ENCODE results near the gene DHRS3.
A peak's percentile ranks its signal among the peaks of the same experiment; 100 is the strongest.
"Not testable (repeated sequence)": the region's sequence is repeated elsewhere in the genome, so short reads cannot be mapped to it uniquely, and the experiment has no call there.

The DHRS3 gene

DNA sequence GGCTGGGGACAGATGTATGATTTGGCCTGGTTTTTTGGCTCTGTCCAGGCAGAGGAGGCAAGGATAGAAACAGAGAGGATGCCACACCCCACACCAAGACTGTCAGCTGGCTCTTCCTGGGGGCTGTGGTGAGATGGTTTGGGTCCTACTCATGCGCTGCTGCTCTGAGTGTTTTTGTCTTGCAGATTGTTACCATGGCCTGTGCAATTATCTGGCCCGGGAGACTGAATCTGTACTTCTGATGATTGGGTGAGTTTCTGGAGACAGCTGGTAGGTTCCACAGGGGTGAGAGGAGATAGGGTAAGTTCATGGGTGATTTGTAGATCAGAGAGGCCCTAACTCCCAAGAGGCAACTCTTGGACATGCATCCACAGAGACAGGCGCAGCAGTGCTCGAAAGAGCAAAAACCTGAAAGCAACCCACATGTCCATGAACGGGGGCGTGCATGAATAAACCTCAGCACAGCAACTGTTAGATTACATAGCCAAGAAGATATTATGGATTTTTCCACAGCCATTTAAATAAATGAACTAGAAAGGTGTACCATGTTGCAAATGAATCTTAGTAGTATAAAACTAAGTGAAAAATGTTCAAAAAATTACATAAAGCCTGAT lies 43.7 kb upstream of the DHRS3 start:
- H3K27ac ChIP-seq (ENCODE audit: low read length), result no peak overlapping the region
- no peak overlapping the region for H3K4me2 ChIP-seq (ENCODE audit: low read length)
- H4K20me1 ChIP-seq (ENCODE audit: insufficient read depth, low read length), result no peaks in the 10 kb centered on the region
- H3K4me1 ChIP-seq (ENCODE audit: low read length), result peaks cover 3% of the 10 kb centered on the region; the same call in 1 of the 2 replicates
- H3K36me3 ChIP-seq (replicated peaks; ENCODE audit: low read depth, low read length), result no peaks in the 10 kb centered on the region
- no peaks in the 10 kb centered on the region for H3K79me2 ChIP-seq (ENCODE audit: low read length)
- no peaks in the 10 kb centered on the region for H3K27me3 ChIP-seq (ENCODE audit: low read depth, low read length)
- H3K9ac ChIP-seq (ENCODE audit: low read length), result no peak overlapping the region
- H3K4me3 ChIP-seq (ENCODE audit: low read length), result no peak overlapping the region
- TF ChIP-seq, protein P1, sequence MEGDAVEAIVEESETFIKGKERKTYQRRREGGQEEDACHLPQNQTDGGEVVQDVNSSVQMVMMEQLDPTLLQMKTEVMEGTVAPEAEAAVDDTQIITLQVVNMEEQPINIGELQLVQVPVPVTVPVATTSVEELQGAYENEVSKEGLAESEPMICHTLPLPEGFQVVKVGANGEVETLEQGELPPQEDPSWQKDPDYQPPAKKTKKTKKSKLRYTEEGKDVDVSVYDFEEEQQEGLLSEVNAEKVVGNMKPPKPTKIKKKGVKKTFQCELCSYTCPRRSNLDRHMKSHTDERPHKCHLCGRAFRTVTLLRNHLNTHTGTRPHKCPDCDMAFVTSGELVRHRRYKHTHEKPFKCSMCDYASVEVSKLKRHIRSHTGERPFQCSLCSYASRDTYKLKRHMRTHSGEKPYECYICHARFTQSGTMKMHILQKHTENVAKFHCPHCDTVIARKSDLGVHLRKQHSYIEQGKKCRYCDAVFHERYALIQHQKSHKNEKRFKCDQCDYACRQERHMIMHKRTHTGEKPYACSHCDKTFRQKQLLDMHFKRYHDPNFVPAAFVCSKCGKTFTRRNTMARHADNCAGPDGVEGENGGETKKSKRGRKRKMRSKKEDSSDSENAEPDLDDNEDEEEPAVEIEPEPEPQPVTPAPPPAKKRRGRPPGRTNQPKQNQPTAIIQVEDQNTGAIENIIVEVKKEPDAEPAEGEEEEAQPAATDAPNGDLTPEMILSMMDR (IDR thresholded peaks at IDR 0.05; ENCODE audit: low read depth, low read length), result no peak
- no peaks in the 10 kb centered on the region for H3K9me3 ChIP-seq (ENCODE audit: insufficient read depth, low read length)
- no peak overlapping the region for H2AFZ ChIP-seq (ENCODE audit: low read depth, low read length)

DNA sequence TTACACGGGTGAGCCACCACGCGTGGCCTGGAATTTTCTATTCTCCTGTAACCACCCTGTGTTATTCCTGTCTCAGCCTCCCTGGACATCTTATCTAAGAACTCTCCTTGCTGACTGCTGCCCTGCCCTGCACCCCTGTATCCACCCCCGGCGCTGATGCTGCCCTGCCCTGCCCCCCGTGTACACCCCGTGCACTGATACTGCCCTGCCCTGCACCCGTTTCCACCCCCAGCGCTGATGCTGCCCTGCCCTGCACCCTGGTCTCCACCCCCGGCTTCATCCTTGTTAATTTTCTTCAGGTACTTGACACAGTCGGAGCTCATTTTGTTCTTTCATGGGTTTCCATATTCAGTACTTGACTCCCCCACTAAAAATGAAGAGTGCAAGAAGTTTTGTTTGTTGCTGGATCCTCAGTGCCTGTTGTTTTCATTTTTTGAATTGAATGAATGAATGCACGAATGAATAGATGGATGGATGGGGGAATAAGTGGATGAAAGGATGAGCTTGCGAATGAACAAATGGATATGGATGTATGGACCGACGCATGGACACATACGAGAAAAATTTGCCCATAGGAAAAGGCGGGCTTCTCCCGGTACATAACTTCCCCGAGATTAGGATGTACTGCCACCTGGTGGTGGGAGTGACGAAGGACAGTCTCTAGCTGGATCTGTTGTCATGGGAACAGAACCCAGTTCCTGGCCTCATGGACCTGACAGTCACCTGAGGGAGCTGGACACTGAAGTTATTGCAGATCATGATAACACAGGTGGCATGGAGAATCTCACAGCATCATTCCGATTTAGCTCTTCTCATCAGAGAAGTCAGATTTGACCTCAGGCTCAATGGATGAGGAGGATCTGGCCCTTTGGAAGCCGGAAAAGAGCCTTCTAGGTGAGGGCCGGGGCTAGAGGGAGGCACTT lies 40.8 kb upstream of the DHRS3 start:
- peak overlapping the region; percentile 59 for H3K4me2 ChIP-seq (ENCODE audit: low read length)
- no peak overlapping the region for H3K27ac ChIP-seq (ENCODE audit: low read length)
- TF ChIP-seq, protein P1 (IDR thresholded peaks at IDR 0.05; ENCODE audit: low read depth, low read length), result peak; percentile 80
- no peak for TF ChIP-seq EZH2phosphoT487 (IDR thresholded peaks at IDR 0.05; ENCODE audit: low read depth)
- H2AFZ ChIP-seq (ENCODE audit: low read depth, low read length), result peak overlapping the region; percentile 75
- no peaks in the 10 kb centered on the region for H3K9me3 ChIP-seq (ENCODE audit: insufficient read depth, low read length)
- peaks cover 3% of the 10 kb centered on the region; the same call in 1 of the 2 replicates for H3K4me1 ChIP-seq (ENCODE audit: low read length)
- no peaks in the 10 kb centered on the region for H3K27me3 ChIP-seq (ENCODE audit: low read depth, low read length)
- no peaks in the 10 kb centered on the region for H3K36me3 ChIP-seq (replicated peaks; ENCODE audit: low read depth, low read length)
- H4K20me1 ChIP-seq (ENCODE audit: insufficient read depth, low read length), result no peaks in the 10 kb centered on the region
- H3K9ac ChIP-seq (ENCODE audit: low read length), result no peak overlapping the region
- no peaks in the 10 kb centered on the region for H3K79me2 ChIP-seq (ENCODE audit: low read length)
- H3K4me3 ChIP-seq (ENCODE audit: low read length), result peak overlapping the region; percentile 68

DNA sequence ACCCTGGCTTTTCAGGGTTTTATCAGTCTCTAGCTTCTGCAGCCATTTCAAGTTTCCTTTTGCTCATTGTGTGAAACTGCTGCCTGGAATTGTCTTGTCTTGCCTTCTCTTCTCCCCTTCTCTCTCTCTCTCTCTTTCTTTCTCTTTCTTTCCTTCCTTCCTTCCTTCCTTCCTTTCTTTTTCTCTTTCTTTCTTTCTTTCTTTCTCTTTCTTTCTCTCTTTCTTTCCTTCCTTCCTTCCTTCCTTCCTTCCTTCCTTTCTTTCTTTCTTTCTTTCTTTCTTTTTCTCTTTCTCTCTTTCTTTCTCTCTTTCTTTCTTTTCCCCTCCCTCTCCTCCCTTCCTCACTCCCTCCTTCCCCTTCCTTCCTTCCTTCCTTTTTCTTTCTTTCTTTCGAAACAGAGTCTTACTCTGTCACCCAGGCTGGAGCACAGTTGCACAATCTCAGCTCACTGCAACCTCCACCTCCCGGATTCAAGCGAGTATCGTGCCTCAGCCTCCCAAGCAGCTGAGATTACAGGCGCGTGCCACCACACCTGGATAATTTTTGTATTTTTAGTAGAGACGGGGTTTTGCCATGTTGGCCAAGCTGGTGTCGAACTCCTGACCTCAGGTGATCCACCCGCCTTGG lies 40.0 kb upstream of the DHRS3 start:
- H3K79me2 ChIP-seq (ENCODE audit: low read length); H3K4me3 ChIP-seq (ENCODE audit: low read length); H3K36me3 ChIP-seq (replicated peaks; ENCODE audit: low read depth, low read length); H3K27ac ChIP-seq (ENCODE audit: low read length); H2AFZ ChIP-seq (ENCODE audit: low read depth, low read length); H3K9me3 ChIP-seq (ENCODE audit: insufficient read depth, low read length); H3K27me3 ChIP-seq (ENCODE audit: low read depth, low read length); H3K9ac ChIP-seq (ENCODE audit: low read length); H3K4me2 ChIP-seq (ENCODE audit: low read length); H3K4me1 ChIP-seq (ENCODE audit: low read length); H4K20me1 ChIP-seq (ENCODE audit: insufficient read depth, low read length): not testable (repeated sequence)

DNA sequence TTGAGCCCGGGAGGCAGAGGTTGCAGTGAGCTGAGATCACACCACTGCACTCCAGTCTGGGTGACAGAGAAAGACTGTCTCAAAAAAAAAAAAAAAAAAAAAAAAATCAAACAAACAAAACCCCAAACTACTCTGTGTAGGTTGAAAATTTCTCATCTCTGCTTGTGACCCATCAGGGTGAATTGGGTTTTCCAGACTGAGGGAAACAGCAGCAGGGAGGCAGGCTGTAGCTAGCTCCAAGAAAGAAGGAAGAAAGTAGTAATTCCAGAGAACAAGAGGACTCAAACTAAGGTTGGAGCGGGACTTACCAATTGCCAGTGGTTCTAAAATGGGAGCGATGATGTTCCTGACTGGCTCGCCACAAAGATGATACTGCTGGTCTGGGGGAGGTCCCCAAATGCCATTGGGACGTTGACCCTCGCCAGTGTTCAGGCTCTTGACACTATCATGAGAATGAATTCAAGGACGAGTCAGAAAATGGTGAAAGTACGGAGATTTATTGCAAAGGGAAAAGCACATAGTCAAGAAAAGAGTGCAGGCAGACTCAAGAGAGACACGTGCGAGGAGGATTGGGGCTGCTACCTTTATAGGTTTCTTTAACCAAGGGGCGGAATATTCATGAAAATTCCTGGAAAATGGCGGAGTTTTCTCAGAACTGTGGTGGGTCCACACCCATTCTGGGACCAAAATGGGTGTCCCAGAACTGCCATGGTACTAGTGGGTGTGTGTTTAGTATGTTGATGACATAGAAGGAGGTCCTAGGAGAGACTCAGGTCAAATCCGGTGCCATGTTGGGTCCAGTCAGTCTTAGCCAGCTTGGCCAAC lies 39.3 kb upstream of the DHRS3 start:
- Histone ChIP-seq H3K4me1 (ENCODE audit: low read length) (peaks cover 3% of the 10 kb centered on the region; the same call in 1 of the 2 replicates), H4K20me1 (ENCODE audit: insufficient read depth, low read length) (no peaks in the 10 kb centered on the region), H3K4me2 (ENCODE audit: low read length) (no peak overlapping the region), H3K79me2 (ENCODE audit: low read length) (no peaks in the 10 kb centered on the region), H3K9ac (ENCODE audit: low read length) (no peak overlapping the region), H3K27me3 (ENCODE audit: low read depth, low read length) (no peaks in the 10 kb centered on the region), H3K27ac (ENCODE audit: low read length) (no peak overlapping the region), H3K4me3 (ENCODE audit: low read length) (no peak overlapping the region), H3K9me3 (ENCODE audit: insufficient read depth, low read length) (no peaks in the 10 kb centered on the region), H2AFZ (ENCODE audit: low read depth, low read length) (no peak overlapping the region), H3K36me3 (replicated peaks; ENCODE audit: low read depth, low read length) (no peaks in the 10 kb centered on the region)
- TF ChIP-seq, protein P1 (IDR thresholded peaks at IDR 0.05; ENCODE audit: low read depth, low read length), result no peak
- TF ChIP-seq EZH2phosphoT487 (IDR thresholded peaks at IDR 0.05; ENCODE audit: low read depth), result no peak
